ENCODE measurements around the gene ATP2C2.

GRCh38 chr16:84444476-84444875 lies 76.1 kb downstream of the ATP2C2 start:
- TF ChIP-seq ZNF549 (tag by site-specific recombination; IDR thresholded peaks at IDR 0.05), result no peak
- TF ChIP-seq CTCF (tag by site-specific recombination; IDR thresholded peaks at IDR 0.05), result no peak
- TF ChIP-seq TCF7L2 (IDR thresholded peaks at IDR 0.05; ENCODE audit: borderline replicate concordance, low read depth, low read length), result no peak

Data from HEK293 (cell line).